DOHH2 (cell line): ENCODE measurements around the gene MYL6.
A peak's percentile ranks its signal among the peaks of the same experiment; 100 is the strongest.

ENCODE experiments used
- H3F3A ChIP-seq: fragments of 200-600 bp; sonication (generic), shearing (Covaris generic); 2 replicates; pipeline ENCODE4 v1.6.0; 2016; ENCODE audit warnings: antibody characterized with exemption, mild to moderate bottlenecking; ENCODE audit not compliant: control insufficient read depth, insufficient read depth
- H3K27ac ChIP-seq: fragments of 200-600 bp; sonication (generic); 2 replicates; pipeline ENCODE4 v1.5.1; 2014; ENCODE audit warnings: low read depth, mild to moderate bottlenecking, low read length, moderate library complexity
- H3K27me3 ChIP-seq: fragments of 200-600 bp; sonication (generic); 2 replicates; pipeline ENCODE4 v1.6.1; 2014; ENCODE audit warnings: mild to moderate bottlenecking, low read length, mixed read lengths; ENCODE audit not compliant: control insufficient read depth
- H3K36me3 ChIP-seq: fragments of 200-600 bp; sonication (generic); 2 replicates; pipeline ENCODE4 v1.6.1; 2014; ENCODE audit warnings: mild to moderate bottlenecking, low read length, moderate library complexity, mixed read lengths; ENCODE audit not compliant: control insufficient read depth
- H3K4me1 ChIP-seq: fragments of 200-600 bp; sonication (generic); 2 replicates; pipeline ENCODE4 v1.6.1; 2014; ENCODE audit warnings: mild to moderate bottlenecking, low read length, mixed read lengths; ENCODE audit not compliant: control insufficient read depth
- H3K4me2 ChIP-seq: fragments of 200-600 bp; sonication (generic); 2 replicates; pipeline ENCODE4 v1.6.0; 2014; ENCODE audit warnings: mild to moderate bottlenecking, low read length, moderate library complexity
- H3K4me3 ChIP-seq: fragments of 200-600 bp; sonication (generic); 2 replicates; pipeline ENCODE4 v1.5.1; 2014; ENCODE audit warnings: mild to moderate bottlenecking, low read length, mixed read lengths
- H3K79me2 ChIP-seq: fragments of 200-600 bp; sonication (generic); 2 replicates; pipeline ENCODE4 v1.6.1; 2014; ENCODE audit warnings: mild to moderate bottlenecking, low read length, mixed read lengths; ENCODE audit not compliant: control insufficient read depth
- H3K9me2 ChIP-seq: fragments of 200-600 bp; sonication (generic); replicated peaks from 2 replicates; pipeline ENCODE4 v1.6.1; 2014; ENCODE audit warnings: mild to moderate bottlenecking, low read length, mixed read lengths; ENCODE audit not compliant: control insufficient read depth
- H3K9me3 ChIP-seq: fragments of 200-600 bp; sonication (generic); 2 replicates; pipeline ENCODE4 v1.6.1; 2014; ENCODE audit warnings: antibody characterized with exemption, low read length, mixed read lengths; ENCODE audit not compliant: control insufficient read depth, insufficient read depth
- H4K20me1 ChIP-seq: fragments of 200-600 bp; sonication (generic); 2 replicates; pipeline ENCODE4 v1.6.0; 2014; ENCODE audit warnings: low read depth, mild to moderate bottlenecking, antibody characterized with exemption, low read length, moderate library complexity; ENCODE audit not compliant: control insufficient read depth, insufficient read depth
- EZH2phosphoT487 ChIP-seq: fragments of 200-600 bp; sonication (generic); IDR thresholded peaks from 2 replicates; pipeline ENCODE4 v1.6.1; 2017; ENCODE audit warnings: borderline replicate concordance, mild to moderate bottlenecking, antibody characterized with exemption, low read length, moderate library complexity, mixed read lengths
- TF ChIP-seq, protein P1 (sequence below): fragments of 200-600 bp; sonication (generic); IDR thresholded peaks from one replicate; pipeline ENCODE4 v1.5.1; 2014; ENCODE audit warnings: antibody characterized with exemption, mild to moderate bottlenecking, low read depth, low read length; ENCODE audit not compliant: poor library complexity, severe bottlenecking

Gene MYL6

DNA sequence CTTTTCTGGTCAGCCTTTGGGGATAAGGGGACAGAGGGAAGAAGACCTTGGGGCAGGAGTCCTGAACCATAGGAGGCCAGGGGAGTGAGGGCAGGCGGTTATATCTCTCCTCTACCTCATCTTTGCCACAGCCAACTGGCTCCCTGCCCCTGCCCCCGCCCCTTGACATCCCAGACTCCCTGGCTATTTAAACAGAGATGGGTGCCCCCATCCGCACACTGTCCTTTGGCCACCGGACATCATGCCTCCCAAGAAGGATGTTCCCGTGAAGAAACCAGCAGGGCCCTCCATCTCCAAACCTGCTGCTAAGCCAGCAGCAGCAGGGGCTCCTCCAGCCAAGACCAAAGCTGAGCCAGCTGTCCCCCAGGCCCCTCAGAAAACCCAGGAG lies 4.5 kb upstream of the MYL6 start:
- Histone ChIP-seq H3K27me3 (no peaks in the 10 kb centered on the region), H3K79me2 (peaks cover 40% of the 10 kb centered on the region), H3K9me2 (no peaks in the 10 kb centered on the region), H3K9me3 (no peaks in the 10 kb centered on the region), H3K27ac (no peak overlapping the region), H3K4me3 (peak overlapping the region; percentile 94), H3K36me3 (peaks cover 31% of the 10 kb centered on the region), H3K4me2 (peak overlapping the region; percentile 98), H4K20me1 (peaks cover 2% of the 10 kb centered on the region; the same call in 1 of the 2 replicates), H3F3A (peaks cover 5% of the 10 kb centered on the region; the same call in 1 of the 2 replicates), H3K4me1 (peaks cover 34% of the 10 kb centered on the region)
- TF ChIP-seq, protein P1, sequence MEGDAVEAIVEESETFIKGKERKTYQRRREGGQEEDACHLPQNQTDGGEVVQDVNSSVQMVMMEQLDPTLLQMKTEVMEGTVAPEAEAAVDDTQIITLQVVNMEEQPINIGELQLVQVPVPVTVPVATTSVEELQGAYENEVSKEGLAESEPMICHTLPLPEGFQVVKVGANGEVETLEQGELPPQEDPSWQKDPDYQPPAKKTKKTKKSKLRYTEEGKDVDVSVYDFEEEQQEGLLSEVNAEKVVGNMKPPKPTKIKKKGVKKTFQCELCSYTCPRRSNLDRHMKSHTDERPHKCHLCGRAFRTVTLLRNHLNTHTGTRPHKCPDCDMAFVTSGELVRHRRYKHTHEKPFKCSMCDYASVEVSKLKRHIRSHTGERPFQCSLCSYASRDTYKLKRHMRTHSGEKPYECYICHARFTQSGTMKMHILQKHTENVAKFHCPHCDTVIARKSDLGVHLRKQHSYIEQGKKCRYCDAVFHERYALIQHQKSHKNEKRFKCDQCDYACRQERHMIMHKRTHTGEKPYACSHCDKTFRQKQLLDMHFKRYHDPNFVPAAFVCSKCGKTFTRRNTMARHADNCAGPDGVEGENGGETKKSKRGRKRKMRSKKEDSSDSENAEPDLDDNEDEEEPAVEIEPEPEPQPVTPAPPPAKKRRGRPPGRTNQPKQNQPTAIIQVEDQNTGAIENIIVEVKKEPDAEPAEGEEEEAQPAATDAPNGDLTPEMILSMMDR = no peak
- no peak for TF ChIP-seq EZH2phosphoT487

DNA sequence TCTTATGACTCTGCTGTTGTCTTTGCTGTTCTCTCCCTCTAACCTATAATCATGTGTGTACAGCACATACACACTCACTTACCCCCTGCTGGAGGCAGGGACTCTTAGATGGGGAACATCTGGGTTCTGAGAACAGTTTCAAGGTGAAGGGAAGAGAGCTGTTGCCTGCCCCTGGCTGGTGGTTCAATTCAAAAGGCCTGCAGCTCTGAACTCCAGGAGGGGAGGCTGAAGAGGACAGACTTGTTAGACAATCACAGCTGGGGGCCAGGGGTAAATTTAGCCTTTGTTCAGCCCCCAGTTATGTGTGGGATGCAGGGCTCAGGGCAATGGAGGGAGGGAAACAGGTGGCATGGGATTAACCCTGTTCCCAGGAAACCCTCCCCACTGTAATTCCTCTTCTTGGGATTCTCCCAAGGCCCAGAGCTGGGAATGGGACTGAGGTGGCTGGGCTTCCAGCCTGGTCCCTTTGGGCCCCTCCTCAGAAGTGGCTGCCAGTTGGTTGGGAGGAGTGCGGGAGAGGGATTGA lies 3.9 kb upstream of the MYL6 start:
- peaks cover 47% of the 10 kb centered on the region for H3K79me2 ChIP-seq
- H3K27ac ChIP-seq = no peak overlapping the region
- peaks cover 5% of the 10 kb centered on the region; the same call in 1 of the 2 replicates for H3F3A ChIP-seq
- peaks cover 8% of the 10 kb centered on the region for H4K20me1 ChIP-seq
- H3K4me1 ChIP-seq = peaks cover 37% of the 10 kb centered on the region
- no peak overlapping the region for H3K4me3 ChIP-seq
- no peaks in the 10 kb centered on the region for H3K9me2 ChIP-seq
- H3K9me3 ChIP-seq = no peaks in the 10 kb centered on the region
- H3K36me3 ChIP-seq = peaks cover 37% of the 10 kb centered on the region
- H3K27me3 ChIP-seq = no peaks in the 10 kb centered on the region
- TF ChIP-seq, protein P1 = no peak
- no peak for TF ChIP-seq EZH2phosphoT487
- H3K4me2 ChIP-seq = peak overlapping the region; percentile 98; the same call in 1 of the 2 replicates

DNA sequence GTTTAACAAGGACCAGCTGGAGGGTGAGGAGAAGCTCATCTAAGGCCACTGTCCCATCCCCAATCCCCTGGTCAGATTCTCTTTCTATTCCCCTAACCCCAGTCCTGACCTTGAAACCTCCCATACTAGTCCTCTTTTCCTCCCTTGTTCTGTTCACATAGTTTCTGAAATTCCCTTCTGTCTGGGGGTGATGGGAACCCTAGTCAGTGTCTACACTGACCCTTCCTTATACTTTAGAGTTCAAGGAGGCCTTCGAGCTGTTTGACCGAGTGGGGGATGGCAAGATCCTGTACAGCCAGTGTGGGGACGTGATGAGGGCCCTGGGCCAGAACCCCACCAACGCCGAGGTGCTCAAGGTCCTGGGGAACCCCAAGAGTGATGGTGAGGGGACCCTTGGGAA lies 3.3 kb upstream of the MYL6 start:
- peaks cover 39% of the 10 kb centered on the region for H3K36me3 ChIP-seq
- peaks cover 42% of the 10 kb centered on the region for H3K4me1 ChIP-seq
- H3K9me2 ChIP-seq = no peaks in the 10 kb centered on the region
- TF ChIP-seq, protein P1 = no peak
- TF ChIP-seq EZH2phosphoT487 = no peak
- H3K27me3 ChIP-seq = no peaks in the 10 kb centered on the region
- peaks cover 5% of the 10 kb centered on the region; the same call in 1 of the 2 replicates for H3F3A ChIP-seq
- no peak overlapping the region for H3K27ac ChIP-seq
- H4K20me1 ChIP-seq = peaks cover 13% of the 10 kb centered on the region
- no peak overlapping the region for H3K4me2 ChIP-seq
- H3K79me2 ChIP-seq = peaks cover 52% of the 10 kb centered on the region
- H3K4me3 ChIP-seq = no peak overlapping the region
- H3K9me3 ChIP-seq = no peaks in the 10 kb centered on the region
